ENCODE results near the gene KDM5B.
"Not testable (repeated sequence)": the region's sequence is repeated elsewhere in the genome, so short reads cannot be mapped to it uniquely, and the experiment has no call there.

KDM5B gene

GRCh38 chr1:202791077-202791747 is 17.0 kb downstream of the KDM5B start:
- no peak for DNase-seq

GRCh38 chr1:202788800-202789199 is 19.4 kb downstream of the KDM5B start:
- DNase-seq = no peak

- DNase-seq = no peak
Measured at GRCh38 chr1:202786804-202787203, 21.4 kb downstream of the KDM5B start.

- no peak for DNase-seq
Measured at GRCh38 chr1:202781180-202781579, 27.0 kb downstream of the KDM5B start.

GRCh38 chr1:202770135-202770534 is 38.1 kb downstream of the KDM5B start:
- DNase-seq = no peak

GRCh38 chr1:202765721-202766120 is 42.5 kb downstream of the KDM5B start:
- no peak for DNase-seq

GRCh38 chr1:202762019-202762418 is 46.2 kb downstream of the KDM5B start:
- DNase-seq = no peak

GRCh38 chr1:202760589-202760988 is 47.6 kb downstream of the KDM5B start:
- DNase-seq = no peak

- DNase-seq = no peak
Measured at GRCh38 chr1:202756391-202756790, 51.8 kb downstream of the KDM5B start.

GRCh38 chr1:202754293-202754692 is 53.9 kb downstream of the KDM5B start:
- no peak for DNase-seq

- no peak for DNase-seq
Measured at GRCh38 chr1:202752774-202753173, 55.4 kb downstream of the KDM5B start.

- DNase-seq = no peak
Measured at GRCh38 chr1:202750761-202751160, 57.5 kb downstream of the KDM5B start.

GRCh38 chr1:202750024-202750423 is 58.2 kb downstream of the KDM5B start:
- DNase-seq = no peak

GRCh38 chr1:202745323-202745888 is 62.8 kb downstream of the KDM5B start:
- DNase-seq = no peak

- DNase-seq = not testable (repeated sequence)
Measured at GRCh38 chr1:202744770-202745169, 63.5 kb downstream of the KDM5B start.

- no peak for DNase-seq
Measured at GRCh38 chr1:202742496-202742895, 65.7 kb downstream of the KDM5B start.

GRCh38 chr1:202733251-202733650 is 75.0 kb downstream of the KDM5B start:
- no peak for DNase-seq

GRCh38 chr1:202728951-202729350 is 79.3 kb downstream of the KDM5B start:
- DNase-seq = no peak

GRCh38 chr1:202725526-202725925 is 82.7 kb downstream of the KDM5B start:
- DNase-seq = no peak

GRCh38 chr1:202723708-202724107 is 84.5 kb downstream of the KDM5B start:
- no peak for DNase-seq

GRCh38 chr1:202723046-202723445 is 85.2 kb downstream of the KDM5B start:
- DNase-seq = not testable (repeated sequence)

- DNase-seq = no peak
Measured at GRCh38 chr1:202716654-202717053, 91.6 kb downstream of the KDM5B start.

- not testable (repeated sequence) for DNase-seq
Measured at GRCh38 chr1:202714202-202714601, 94.0 kb downstream of the KDM5B start.

- no peak for DNase-seq
Measured at GRCh38 chr1:202713110-202713509, 95.1 kb downstream of the KDM5B start.
